HG03280 (cell line): ENCODE data around the gene NR6A1.

Experiments used
- ATAC-seq: cut with Tn5 transposase; IDR thresholded peaks from one replicate; pipeline ENCODE4 v1.9.1; 2021; ENCODE audit warnings: mild to moderate bottlenecking, moderate library complexity; ENCODE audit not compliant: unreplicated experiment

The NR6A1 gene

GRCh38 chr9:124590889-124591641 lies 180.0 kb downstream of the NR6A1 start:
- ATAC-seq = no peak

GRCh38 chr9:124584631-124585030 lies 186.5 kb downstream of the NR6A1 start:
- ATAC-seq = no peak

GRCh38 chr9:124583134-124583533 lies 188.0 kb downstream of the NR6A1 start:
- ATAC-seq = no peak

- no peak for ATAC-seq
Measured at GRCh38 chr9:124580186-124580585, 190.9 kb downstream of the NR6A1 start.

GRCh38 chr9:124576751-124577150 lies 194.4 kb downstream of the NR6A1 start:
- no peak for ATAC-seq

GRCh38 chr9:124574534-124575375 lies 196.4 kb downstream of the NR6A1 start:
- no peak for ATAC-seq

- no peak for ATAC-seq
Measured at GRCh38 chr9:124570942-124571666, 200.0 kb downstream of the NR6A1 start.

- no peak for ATAC-seq
Measured at GRCh38 chr9:124569942-124570341, 201.2 kb downstream of the NR6A1 start.

- ATAC-seq = no peak
Measured at GRCh38 chr9:124567362-124567761, 203.7 kb downstream of the NR6A1 start.

GRCh38 chr9:124562328-124562727 lies 208.8 kb downstream of the NR6A1 start:
- no peak for ATAC-seq

- no peak for ATAC-seq
Measured at GRCh38 chr9:124559871-124560270, 211.2 kb downstream of the NR6A1 start.

GRCh38 chr9:124558777-124559470 lies 212.2 kb downstream of the NR6A1 start:
- ATAC-seq = no peak

GRCh38 chr9:124557895-124558294 lies 213.2 kb downstream of the NR6A1 start:
- ATAC-seq = no peak

GRCh38 chr9:124555043-124555442 lies 216.1 kb downstream of the NR6A1 start:
- no peak for ATAC-seq

GRCh38 chr9:124553738-124554137 lies 217.4 kb downstream of the NR6A1 start:
- ATAC-seq = no peak

- ATAC-seq = no peak
Measured at GRCh38 chr9:124552273-124552605, 218.9 kb downstream of the NR6A1 start.

- ATAC-seq = no peak
Measured at GRCh38 chr9:124551472-124552272, 219.4 kb downstream of the NR6A1 start.

- ATAC-seq = no peak
Measured at GRCh38 chr9:124550072-124550471, 221.0 kb downstream of the NR6A1 start.

- ATAC-seq = no peak
Measured at GRCh38 chr9:124549016-124549415, 222.1 kb downstream of the NR6A1 start.

- no peak for ATAC-seq
Measured at GRCh38 chr9:124544535-124544934, 226.6 kb downstream of the NR6A1 start.
